HepG2 (cell line): Measurements from ENCODE around the gene CDT1. TPM values are rescaled to one million over a fixed set of nuclear protein-coding genes. Genes with fewer than 3 reads are reported as not detected.

Source experiments
- CCAR2 ChIP-seq: fragments of 200-400 bp; formaldehyde crosslinking; optimal IDR thresholded peaks from 2 replicates; pipeline ENCODE3; 2018; ENCODE audit warnings: low read depth, mild to moderate bottlenecking, low read length, moderate library complexity
- HNF1A ChIP-seq, 2 experiments: sonication (generic) in 1 of 2; formaldehyde crosslinking in 1 of 2; IDR thresholded peaks; 2 replicates each; pipeline versions ENCODE4 v1.4.0 to v1.6.1; 2016 to 2020; ENCODE audit warnings: borderline replicate concordance in 1 of 2, low read depth in 1 of 2, mild to moderate bottlenecking in 1 of 2, missing genetic modification reagents in 1 of 2
- IKZF4 ChIP-seq: sonication (generic); formaldehyde crosslinking; IDR thresholded peaks from 2 replicates; pipeline ENCODE4 v1.5.1; 2020; ENCODE audit warnings: borderline replicate concordance, mild to moderate bottlenecking, low read depth, missing genetic modification reagents; ENCODE audit errors: not compliant biosample characterization
- NBN ChIP-seq: fragments of 450-650 bp; conservative IDR thresholded peaks from 2 replicates; pipeline ENCODE4 v1.6.1; 2017
- NR1H2 ChIP-seq: sonication (generic); formaldehyde crosslinking; IDR thresholded peaks from 2 replicates; pipeline ENCODE4 v1.8.1; 2022; ENCODE audit warnings: low read depth, missing genetic modification reagents, borderline replicate concordance
- TAF1 ChIP-seq: sonication (generic); formaldehyde crosslinking; IDR thresholded peaks from 2 replicates; pipeline ENCODE4 v1.4.0; 2020; ENCODE audit warnings: missing genetic modification reagents
- ZFP82 ChIP-seq: sonication (generic); formaldehyde crosslinking; IDR thresholded peaks from 2 replicates; pipeline ENCODE4 v1.5.1; 2020; ENCODE audit warnings: mild to moderate bottlenecking, missing genetic modification reagents, borderline replicate concordance
- ZNF136 ChIP-seq: sonication (generic); formaldehyde crosslinking; IDR thresholded peaks from 2 replicates; pipeline ENCODE4 v1.8.1; 2022; ENCODE audit warnings: low read depth, mild to moderate bottlenecking, moderate library complexity, missing genetic modification reagents
- ZNF224 ChIP-seq: sonication (generic); formaldehyde crosslinking; IDR thresholded peaks from 2 replicates; pipeline ENCODE4 v1.5.0; 2020; ENCODE audit warnings: mild to moderate bottlenecking, missing genetic modification reagents
- ZNF33B ChIP-seq: sonication (generic); formaldehyde crosslinking; IDR thresholded peaks from 2 replicates; pipeline ENCODE4 v1.5.1; 2020; ENCODE audit warnings: mild to moderate bottlenecking, missing genetic modification reagents
- ZNF407 ChIP-seq: sonication (generic); formaldehyde crosslinking; IDR thresholded peaks from one replicate; pipeline ENCODE4 v1.5.1; 2020; ENCODE audit warnings: mild to moderate bottlenecking, missing genetic modification reagents; ENCODE audit errors: not compliant biosample characterization
- ZNF44 ChIP-seq: sonication (generic); formaldehyde crosslinking; IDR thresholded peaks from 2 replicates; pipeline ENCODE4 v1.5.1; 2020; ENCODE audit warnings: mild to moderate bottlenecking, missing genetic modification reagents
- ZNF468 ChIP-seq: sonication (generic); formaldehyde crosslinking; IDR thresholded peaks from 2 replicates; pipeline ENCODE4 v1.8.0; 2022; ENCODE audit warnings: mild to moderate bottlenecking, moderate library complexity, missing genetic modification reagents
- ZNF784 ChIP-seq: sonication (generic); formaldehyde crosslinking; IDR thresholded peaks from 2 replicates; pipeline ENCODE4 v1.5.1; 2020; ENCODE audit warnings: missing genetic modification reagents, mild to moderate bottlenecking, borderline replicate concordance
- ZNF883 ChIP-seq: sonication (generic); formaldehyde crosslinking; IDR thresholded peaks from 2 replicates; pipeline ENCODE4 v1.5.1; 2020; ENCODE audit warnings: mild to moderate bottlenecking, missing genetic modification reagents; ENCODE audit errors: not compliant biosample characterization
- polyA plus RNA-seq, 8 experiments: library from polyadenylated mRNA; depleted of rRNA in 3 of 8; stranded (reverse) in 7 of 8; unstranded in 1 of 8; fragments of >200 nt; fragmentation: Illumina TruSeq in 4 of 8; extraction: Trizol in 4 of 8; gene quantifications; 2 replicates each; pipeline versions ENCODE4 v1.2.1 to v1.2.3, GENCODE V29; 2011 to 2016; ENCODE audit warnings: low read depth in 4 of 8, missing spikeins in 1 of 8, mixed read lengths in 1 of 8; ENCODE audit not compliant: insufficient read depth in 1 of 8
- total RNA-seq, 5 experiments: library from RNA; depleted of rRNA; stranded (reverse); fragments of >200 nt; fragmentation: Illumina TruSeq; extraction: Trizol; gene quantifications; 2 replicates each; pipeline ENCODE4 v1.2.3, GENCODE V29; 2016; ENCODE audit warnings: low read depth in 1 of 5

The CDT1 gene
- total and polyA plus RNA-seq, 2 of the 13 experiments (the other 11 are each of a cell fraction or from before 2014, with no cell fraction given) = 23.1 to 23.8 TPM

- TF ChIP-seq CCAR2 (no peak), ZNF136 (0 out of 2 replicates have a peak, but pooled peaks have one; percentile 22), HNF1A (IDR thresholded peaks at IDR 0.05; ENCODE audit: low read depth) (no peak), HNF1A (CRISPR knock-in tag; IDR thresholded peaks at IDR 0.05; ENCODE audit: borderline replicate concordance) (no peak), ZNF468 (CRISPR knock-in tag) (0 out of 2 replicates have a peak, but pooled peaks have one; percentile 58), NBN (no peak), NR1H2 (CRISPR knock-in tag) (no peak), IKZF4 (CRISPR knock-in tag) (peak; percentile 70), ZNF407 (peak; percentile 53), ZNF224 (CRISPR knock-in tag) (0 out of 2 replicates have a peak, but pooled peaks have one; percentile 35), ZFP82 (CRISPR knock-in tag) (no peak), ZNF883 (CRISPR knock-in tag) (peak; percentile 73), TAF1 (CRISPR knock-in tag) (0 out of 2 replicates have a peak, but pooled peaks have one; percentile 9), ZNF44 (CRISPR knock-in tag) (0 out of 2 replicates have a peak, but pooled peaks have one; percentile 64), ZNF784 (CRISPR knock-in tag) (0 out of 2 replicates have a peak, but pooled peaks have one; percentile 64), ZNF33B (CRISPR knock-in tag) (0 out of 2 replicates have a peak, but pooled peaks have one; percentile 25)
Measured at GRCh38 chr16:88806491-88807111, 3.0 kb downstream of the CDT1 start (continued).
